HEK293 (cell line): ENCODE measurements around the gene ZFHX3.

ENCODE experiments used
- AEBP2 ChIP-seq: fragments of 450-650 bp; formaldehyde crosslinking; IDR thresholded peaks from 2 replicates; pipeline ENCODE4 v1.5.1; 2016; ENCODE audit warnings: missing biosample characterization, missing genetic modification characterization, borderline replicate concordance
- ATF2 ChIP-seq: fragments of 450-650 bp; formaldehyde crosslinking; IDR thresholded peaks from 2 replicates; pipeline ENCODE4 v1.5.1; 2016; ENCODE audit warnings: missing biosample characterization, missing genetic modification characterization, low read depth
- KLF10 ChIP-seq: fragments of 450-650 bp; IDR thresholded peaks from 2 replicates; pipeline ENCODE4 v1.5.1; 2018; ENCODE audit warnings: missing biosample characterization, mild to moderate bottlenecking, missing genetic modification characterization
- KLF17 ChIP-seq: fragments of 450-650 bp; formaldehyde crosslinking; IDR thresholded peaks from 2 replicates; pipeline ENCODE4 v1.5.1; 2016; ENCODE audit warnings: missing biosample characterization, missing genetic modification characterization
- PRDM10 ChIP-seq: fragments of 450-650 bp; formaldehyde crosslinking; IDR thresholded peaks from 2 replicates; pipeline ENCODE4 v1.5.1; 2016; ENCODE audit warnings: missing biosample characterization, missing genetic modification characterization
- PRDM4 ChIP-seq: fragments of 450-650 bp; formaldehyde crosslinking; IDR thresholded peaks from 2 replicates; pipeline ENCODE4 v1.5.1; 2017; ENCODE audit warnings: missing biosample characterization, missing genetic modification characterization
- SP7 ChIP-seq: fragments of 450-650 bp; formaldehyde crosslinking; IDR thresholded peaks from 2 replicates; pipeline ENCODE4 v1.5.1; 2016; ENCODE audit warnings: missing biosample characterization, missing genetic modification characterization
- WT1 ChIP-seq: fragments of 450-650 bp; formaldehyde crosslinking; IDR thresholded peaks from 2 replicates; pipeline ENCODE4 v1.5.1; 2016; ENCODE audit warnings: missing biosample characterization, missing genetic modification characterization
- ZBTB20 ChIP-seq: fragments of 450-650 bp; formaldehyde crosslinking; IDR thresholded peaks from 2 replicates; pipeline ENCODE4 v1.5.1; 2016; ENCODE audit warnings: missing biosample characterization, missing genetic modification characterization
- ZBTB8A ChIP-seq: fragments of 450-650 bp; formaldehyde crosslinking; IDR thresholded peaks from 2 replicates; pipeline ENCODE4 v1.5.1; 2016; ENCODE audit warnings: missing biosample characterization, missing genetic modification characterization
- ZFP37 ChIP-seq: fragments of 450-650 bp; formaldehyde crosslinking; IDR thresholded peaks from 2 replicates; pipeline ENCODE4 v1.5.1; 2016; ENCODE audit warnings: missing biosample characterization, missing genetic modification characterization
- ZNF18 ChIP-seq: fragments of 450-650 bp; formaldehyde crosslinking; IDR thresholded peaks from 2 replicates; pipeline ENCODE4 v1.5.1; 2016; ENCODE audit warnings: missing biosample characterization, missing genetic modification characterization
- ZNF518A ChIP-seq: fragments of 450-650 bp; formaldehyde crosslinking; conservative IDR thresholded peaks from 2 replicates; pipeline ENCODE4 v1.5.1; 2016; ENCODE audit warnings: low read depth, missing biosample characterization, missing genetic modification characterization
- ZNF596 ChIP-seq: fragments of 450-650 bp; IDR thresholded peaks from 2 replicates; pipeline ENCODE4 v1.5.0; 2018; ENCODE audit warnings: missing biosample characterization, mild to moderate bottlenecking, missing genetic modification characterization, moderate library complexity
- ZNF660 ChIP-seq: fragments of 450-650 bp; IDR thresholded peaks from 2 replicates; pipeline ENCODE4 v1.5.1; 2018; ENCODE audit warnings: missing biosample characterization, mild to moderate bottlenecking, missing genetic modification characterization
- ZNF843 ChIP-seq: fragments of 450-650 bp; formaldehyde crosslinking; IDR thresholded peaks from 2 replicates; pipeline ENCODE4 v1.5.1; 2016; ENCODE audit warnings: missing biosample characterization, missing genetic modification characterization

The ZFHX3 gene

GRCh38 chr16:73068541-73069401 lies 20.8 kb upstream of the ZFHX3 start (continued):
- TF ChIP-seq PRDM4 (tag by site-specific recombination) (peak; percentile 46; the same call in 1 of the 2 replicates), KLF17 (tag by site-specific recombination) (peak; percentile 69), ZFP37 (peak; percentile 72; the same call in 1 of the 2 replicates), PRDM10 (tag by site-specific recombination) (peak; percentile 96), AEBP2 (tag by site-specific recombination) (no peak), ZBTB20 (tag by site-specific recombination) (peak; percentile 36; the same call in 1 of the 2 replicates), ZNF660 (tag by site-specific recombination) (peak; percentile 93), SP7 (peak; percentile 87), KLF10 (peak; percentile 88), WT1 (peak; percentile 91), ZNF843 (peak; percentile 89), ZNF518A (tag by site-specific recombination) (no peak), ATF2 (peak; percentile 97), ZNF596 (no peak), ZNF18 (tag by site-specific recombination) (no peak; the same call in 1 of the 2 replicates), ZBTB8A (peak; percentile 46)
